ENCODE measurements around the gene GCLM. TPM values are rescaled to one million over a fixed set of nuclear protein-coding genes. Genes with fewer than 3 reads are reported as not detected.

GCLM gene
- total RNA-seq, 1 experiment from 2014 or later = 28.9 TPM

DNA sequence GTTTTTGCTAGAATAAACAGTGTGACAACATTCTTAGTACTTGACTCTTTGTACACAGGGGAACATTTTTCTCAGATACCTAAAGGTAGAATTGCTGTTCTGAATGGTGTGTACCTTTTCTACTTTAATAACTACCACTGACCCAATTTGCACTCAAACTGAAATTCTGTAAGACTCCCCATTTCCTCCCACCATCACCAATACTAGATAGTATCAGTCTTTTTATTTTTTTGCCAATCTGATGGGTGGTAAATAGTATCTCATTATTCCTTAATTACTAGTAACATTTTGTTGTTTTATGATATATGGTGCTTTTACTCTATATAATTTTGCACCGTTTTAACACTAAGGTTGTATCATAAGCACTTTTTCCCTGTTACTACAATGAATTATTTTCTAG is 28.8 kb upstream of the GCLM start:
- Histone ChIP-seq H3K4me2 (ENCODE audit: low read length) (no peak overlapping the region), H3K79me2 (ENCODE audit: insufficient read depth, low read length) (no peaks in the 10 kb centered on the region), H3K27ac (ENCODE audit: low read depth, low read length) (no peak overlapping the region), H3K9ac (ENCODE audit: low read length) (no peak overlapping the region), H3K27me3 (ENCODE audit: insufficient read depth, low read length) (no peaks in the 10 kb centered on the region), H3K9me2 (ENCODE audit: insufficient read depth) (no peaks in the 10 kb centered on the region), H4K20me1 (ENCODE audit: insufficient read depth) (no peaks in the 10 kb centered on the region), H3K36me3 (ENCODE audit: control insufficient read depth in 1 of 2, insufficient read depth in 2 of 2, low read length in 2 of 2) (no peaks in the 10 kb centered on the region), H3K9me3 (ENCODE audit: control insufficient read depth in 1 of 2, insufficient read depth in 1 of 2, low read depth in 1 of 2, low read length in 2 of 2) (peaks cover 3 to 6% of the 10 kb centered on the region in 2 experiments; a peak in 2 of 4 replicates), H2AFZ (ENCODE audit: low read depth, low read length, poor library complexity, severe bottlenecking) (no peak overlapping the region), H3K4me1 (ENCODE audit: control insufficient read depth in 1 of 2, insufficient read depth in 2 of 2, low read length in 2 of 2) (no peaks in the 10 kb centered on the region), H3K4me3 (replicated peaks in 1 of 2; ENCODE audit: low read depth in 1 of 2, low read length in 2 of 2) (no peak overlapping the region)
- ChIA-PET RAD21 (ENCODE audit: low non-redundant PET in 1 of 2, low total read pairs in 2 of 2, uncharacterized antibody in 2 of 2, unreplicated experiment in 2 of 2) (no interaction called here), POLR2A (no interaction called here), CTCF (no interaction called here)
- intact Hi-C loops (cut with micrococcal nuclease) = no loop called here
- ATAC-seq (no peak), DNase-seq (ENCODE audit: low read depth, low spot score) (no peak)
- TF ChIP-seq SIN3A (IDR thresholded peaks at IDR 0.05; ENCODE audit: low read depth) = no peak
- TF ChIP-seq MAX (IDR thresholded peaks at IDR 0.05) = no peak
- TF ChIP-seq YY1 (IDR thresholded peaks at IDR 0.05; ENCODE audit: extremely low read depth, insufficient replicate concordance, low read depth, low read length) = no peak
- no peak for TF ChIP-seq ZFX (IDR thresholded peaks at IDR 0.05)
- TF ChIP-seq POLR2AphosphoS5 (IDR thresholded peaks at IDR 0.05; ENCODE audit: low read depth, low read length) = no peak
- TF ChIP-seq CEBPB (IDR thresholded peaks at IDR 0.05; ENCODE audit: low read depth) = no peak
- TF ChIP-seq JUND (IDR thresholded peaks at IDR 0.05) = no peak
- no TSS peak for BruUV-seq (replicated peaks)

DNA sequence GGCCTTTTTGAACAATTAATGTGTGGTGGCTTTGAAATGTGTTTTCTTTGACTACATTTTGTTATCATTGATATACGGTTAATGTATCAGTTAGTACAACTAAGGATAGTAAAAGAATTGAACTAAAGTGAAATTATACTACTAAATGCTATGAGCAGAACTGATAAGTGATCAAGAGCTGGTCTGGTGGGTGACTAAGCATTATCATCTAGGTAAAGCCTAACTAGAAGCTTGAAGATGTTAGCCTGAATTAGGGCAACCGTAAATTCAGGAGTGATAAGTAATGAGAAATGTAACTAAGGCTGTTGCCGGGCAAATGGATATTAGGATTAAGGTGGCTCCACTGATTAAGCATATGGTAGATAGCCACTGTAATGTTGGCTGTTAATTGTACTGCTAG is 16.0 kb upstream of the GCLM start:
- RAD21 ChIA-PET (ENCODE audit: low non-redundant PET in 1 of 2, low total read pairs in 2 of 2, uncharacterized antibody in 2 of 2, unreplicated experiment in 2 of 2) = no interaction called here
- no peak overlapping the region for H3K4me3 ChIP-seq (replicated peaks in 1 of 2; ENCODE audit: low read depth in 1 of 2, low read length in 2 of 2)
- CTCF ChIA-PET = no interaction called here
- no peak for TF ChIP-seq POLR2A (IDR thresholded peaks at IDR 0.05; ENCODE audit: borderline replicate concordance, extremely low read depth, insufficient read depth, insufficient read length)
- TF ChIP-seq YY1 (IDR thresholded peaks at IDR 0.05; ENCODE audit: extremely low read depth, insufficient replicate concordance, low read depth, low read length) = no peak
- TF ChIP-seq SIN3A (IDR thresholded peaks at IDR 0.05; ENCODE audit: low read depth) = no peak
- no peak for TF ChIP-seq EGR1 (IDR thresholded peaks at IDR 0.05; ENCODE audit: low read depth)
- no peak for TF ChIP-seq ELF1 (IDR thresholded peaks at IDR 0.05; ENCODE audit: borderline replicate concordance, low read depth)
- TF ChIP-seq, protein P1, sequence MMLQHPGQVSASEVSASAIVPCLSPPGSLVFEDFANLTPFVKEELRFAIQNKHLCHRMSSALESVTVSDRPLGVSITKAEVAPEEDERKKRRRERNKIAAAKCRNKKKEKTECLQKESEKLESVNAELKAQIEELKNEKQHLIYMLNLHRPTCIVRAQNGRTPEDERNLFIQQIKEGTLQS (IDR thresholded peaks at IDR 0.05) = no peak
- no peak for TF ChIP-seq EZH2phosphoT487 (IDR thresholded peaks at IDR 0.05; ENCODE audit: borderline replicate concordance)
- no peak for TF ChIP-seq SP1 (IDR thresholded peaks at IDR 0.05; ENCODE audit: low read depth)
- TF ChIP-seq, protein P2, sequence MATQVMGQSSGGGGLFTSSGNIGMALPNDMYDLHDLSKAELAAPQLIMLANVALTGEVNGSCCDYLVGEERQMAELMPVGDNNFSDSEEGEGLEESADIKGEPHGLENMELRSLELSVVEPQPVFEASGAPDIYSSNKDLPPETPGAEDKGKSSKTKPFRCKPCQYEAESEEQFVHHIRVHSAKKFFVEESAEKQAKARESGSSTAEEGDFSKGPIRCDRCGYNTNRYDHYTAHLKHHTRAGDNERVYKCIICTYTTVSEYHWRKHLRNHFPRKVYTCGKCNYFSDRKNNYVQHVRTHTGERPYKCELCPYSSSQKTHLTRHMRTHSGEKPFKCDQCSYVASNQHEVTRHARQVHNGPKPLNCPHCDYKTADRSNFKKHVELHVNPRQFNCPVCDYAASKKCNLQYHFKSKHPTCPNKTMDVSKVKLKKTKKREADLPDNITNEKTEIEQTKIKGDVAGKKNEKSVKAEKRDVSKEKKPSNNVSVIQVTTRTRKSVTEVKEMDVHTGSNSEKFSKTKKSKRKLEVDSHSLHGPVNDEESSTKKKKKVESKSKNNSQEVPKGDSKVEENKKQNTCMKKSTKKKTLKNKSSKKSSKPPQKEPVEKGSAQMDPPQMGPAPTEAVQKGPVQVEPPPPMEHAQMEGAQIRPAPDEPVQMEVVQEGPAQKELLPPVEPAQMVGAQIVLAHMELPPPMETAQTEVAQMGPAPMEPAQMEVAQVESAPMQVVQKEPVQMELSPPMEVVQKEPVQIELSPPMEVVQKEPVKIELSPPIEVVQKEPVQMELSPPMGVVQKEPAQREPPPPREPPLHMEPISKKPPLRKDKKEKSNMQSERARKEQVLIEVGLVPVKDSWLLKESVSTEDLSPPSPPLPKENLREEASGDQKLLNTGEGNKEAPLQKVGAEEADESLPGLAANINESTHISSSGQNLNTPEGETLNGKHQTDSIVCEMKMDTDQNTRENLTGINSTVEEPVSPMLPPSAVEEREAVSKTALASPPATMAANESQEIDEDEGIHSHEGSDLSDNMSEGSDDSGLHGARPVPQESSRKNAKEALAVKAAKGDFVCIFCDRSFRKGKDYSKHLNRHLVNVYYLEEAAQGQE (IDR thresholded peaks at IDR 0.05; ENCODE audit: low read depth) = no peak
- no peaks in the 10 kb centered on the region for H3K79me2 ChIP-seq (ENCODE audit: insufficient read depth, low read length)
- no peak overlapping the region for H2AFZ ChIP-seq (ENCODE audit: low read depth, low read length, poor library complexity, severe bottlenecking)
- POLR2A ChIA-PET = no interaction called here
- no TSS peak for BruUV-seq (replicated peaks)
- intact Hi-C loops (cut with micrococcal nuclease) = no loop called here
- H3K4me1 ChIP-seq (ENCODE audit: control insufficient read depth in 1 of 2, insufficient read depth in 2 of 2, low read length in 2 of 2) = no peaks in the 10 kb centered on the region
- no peak overlapping the region for H3K27ac ChIP-seq (ENCODE audit: low read depth, low read length)
- no peaks in the 10 kb centered on the region for H4K20me1 ChIP-seq (ENCODE audit: insufficient read depth)
- H3K36me3 ChIP-seq (ENCODE audit: control insufficient read depth in 1 of 2, insufficient read depth in 2 of 2, low read length in 2 of 2) = no peaks in the 10 kb centered on the region
- no peak for DNase-seq (ENCODE audit: low read depth, low spot score)
- no peaks in the 10 kb centered on the region for H3K9me3 ChIP-seq (ENCODE audit: control insufficient read depth in 1 of 2, insufficient read depth in 1 of 2, low read depth in 1 of 2, low read length in 2 of 2)
- no peaks in the 10 kb centered on the region for H3K27me3 ChIP-seq (ENCODE audit: insufficient read depth, low read length)
- no peak overlapping the region for H3K4me2 ChIP-seq (ENCODE audit: low read length)
- no peak for ATAC-seq
- no peak overlapping the region for H3K9ac ChIP-seq (ENCODE audit: low read length)
- no peaks in the 10 kb centered on the region for H3K9me2 ChIP-seq (ENCODE audit: insufficient read depth)

Measured in HCT116 (cell line).